GM19438 (cell line): ENCODE results near the gene ETV6.
"Not testable (repeated sequence)": the region's sequence is repeated elsewhere in the genome, so short reads cannot be mapped to it uniquely, and the experiment has no call there.

Source experiments
- ATAC-seq: cut with Tn5 transposase; IDR thresholded peaks from one replicate; pipeline ENCODE4 v1.9.1; 2021; ENCODE audit warnings: low read depth; ENCODE audit not compliant: unreplicated experiment

The ETV6 gene

DNA sequence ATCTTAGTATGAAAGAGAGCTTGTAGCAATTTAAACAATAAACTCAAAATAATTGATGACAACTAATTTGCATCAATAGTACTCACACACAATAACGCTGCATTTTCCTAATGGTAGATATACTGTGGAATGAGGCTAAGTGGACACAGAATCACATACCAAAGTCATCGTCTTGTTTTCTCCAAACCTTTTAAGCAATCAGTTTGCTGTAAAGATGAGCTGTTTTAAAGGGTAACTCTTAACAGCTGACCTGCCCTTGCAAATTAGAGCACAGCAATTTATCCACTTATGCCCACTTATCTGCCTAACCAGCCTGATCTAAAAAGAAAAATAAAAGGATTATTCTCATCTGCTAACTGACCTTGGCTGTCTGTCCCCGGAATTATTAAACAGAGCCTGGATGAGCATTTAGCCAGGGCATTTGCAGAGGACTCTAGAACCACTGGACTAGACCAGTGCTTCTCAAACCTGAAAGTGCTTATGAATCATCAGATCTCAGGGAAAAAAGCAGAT lies 247.0 kb downstream of the ETV6 start:
- no peak for ATAC-seq

- ATAC-seq, result no peak
Measured at GRCh38 chr12:11897923-11898322, 248.4 kb downstream of the ETV6 start.

DNA sequence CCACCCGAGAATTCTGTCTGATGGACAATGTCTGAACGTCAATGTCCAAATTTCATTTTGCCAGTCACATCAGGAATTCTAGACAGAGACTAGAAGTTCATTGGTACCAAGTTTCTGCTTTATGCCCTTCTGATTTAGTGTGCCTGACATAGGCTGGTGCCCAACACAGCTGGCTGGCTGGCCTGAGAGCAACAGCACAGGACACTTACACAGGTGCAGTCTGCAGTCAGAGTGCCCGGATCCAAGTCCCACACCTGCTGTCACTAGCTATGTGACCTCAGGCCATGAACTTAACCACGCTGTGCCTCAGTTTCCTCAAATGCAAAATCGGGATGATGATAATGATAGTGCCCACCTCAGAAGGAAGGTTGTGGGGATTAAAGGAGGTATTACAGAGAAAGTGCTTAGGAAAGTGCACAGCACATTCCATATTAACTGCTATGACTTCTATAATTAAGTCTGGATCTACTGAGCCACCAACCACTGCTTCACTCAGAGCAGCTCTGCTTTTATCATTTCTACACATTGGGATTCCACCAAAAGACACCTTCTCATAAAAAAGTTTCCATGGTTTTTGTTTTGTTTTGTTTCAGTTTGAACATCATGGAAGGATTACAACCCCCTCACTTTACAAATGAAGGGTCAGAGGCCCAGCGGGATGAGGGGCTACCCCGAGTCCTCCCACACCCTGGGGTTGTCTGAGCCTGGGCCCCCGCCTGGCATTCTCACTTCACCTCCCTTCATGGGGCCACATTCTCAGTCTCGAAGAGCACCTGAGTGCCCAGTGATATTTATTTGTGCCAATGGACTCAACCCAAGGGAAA lies 252.4 kb downstream of the ETV6 start:
- ATAC-seq, result no peak

DNA sequence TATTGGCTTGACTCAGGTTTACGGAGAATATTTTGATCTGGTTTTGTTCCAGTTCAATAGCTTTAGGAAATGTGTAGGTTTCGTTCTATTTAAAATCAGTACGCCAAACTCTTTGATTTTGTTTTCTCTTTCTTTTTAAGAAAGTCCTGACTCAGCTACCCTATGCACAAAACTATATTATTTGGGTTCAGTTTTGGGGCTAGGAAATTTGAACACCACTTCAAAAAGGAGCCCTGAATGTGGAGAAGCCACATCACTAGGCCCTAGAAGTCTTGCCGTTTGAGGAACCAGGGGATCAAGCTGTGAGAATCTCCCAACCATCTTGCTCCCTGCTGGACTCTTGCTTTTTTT lies 253.0 kb downstream of the ETV6 start:
- ATAC-seq, result no peak

DNA sequence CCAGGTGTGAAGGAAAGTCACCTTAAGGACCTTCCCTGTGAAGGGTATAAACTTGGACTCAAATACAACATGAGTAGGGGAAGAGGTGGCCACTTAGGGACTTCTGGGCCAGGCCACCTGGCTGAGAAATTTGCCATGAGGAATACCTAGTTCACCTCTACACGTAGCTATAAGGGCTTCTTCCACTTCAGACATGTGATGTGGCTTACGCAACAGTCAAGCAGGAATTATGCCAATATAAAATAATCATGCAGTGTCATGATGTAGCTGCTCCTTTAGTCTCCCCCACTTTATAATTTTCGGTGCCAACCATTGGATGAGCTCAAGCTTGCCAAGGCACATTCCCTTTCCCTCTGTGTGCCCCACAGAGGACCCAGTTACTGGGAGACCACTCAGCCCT lies 254.7 kb downstream of the ETV6 start:
- ATAC-seq, result no peak

DNA sequence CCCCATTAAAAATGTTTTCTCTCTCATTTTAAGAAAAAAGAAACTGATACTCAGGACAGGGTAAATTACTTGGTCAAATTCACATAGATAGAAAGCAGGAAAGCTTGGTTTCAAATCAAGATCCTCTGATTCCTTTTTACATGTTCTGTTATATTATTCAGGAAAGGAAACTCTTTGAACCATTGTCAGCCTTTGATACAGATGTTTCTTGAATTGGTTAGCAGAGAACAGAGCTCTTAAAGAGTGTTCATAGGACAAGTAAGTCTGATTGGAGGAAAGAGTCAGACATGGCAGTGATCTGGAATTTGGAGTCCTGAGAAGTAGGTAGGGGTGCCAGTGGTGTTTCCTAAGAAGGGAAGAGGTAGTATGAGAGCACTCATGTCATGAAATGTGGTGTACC lies 256.1 kb downstream of the ETV6 start:
- ATAC-seq, result no peak

- no peak for ATAC-seq
Measured at GRCh38 chr12:11906286-11906935, 256.9 kb downstream of the ETV6 start.

DNA sequence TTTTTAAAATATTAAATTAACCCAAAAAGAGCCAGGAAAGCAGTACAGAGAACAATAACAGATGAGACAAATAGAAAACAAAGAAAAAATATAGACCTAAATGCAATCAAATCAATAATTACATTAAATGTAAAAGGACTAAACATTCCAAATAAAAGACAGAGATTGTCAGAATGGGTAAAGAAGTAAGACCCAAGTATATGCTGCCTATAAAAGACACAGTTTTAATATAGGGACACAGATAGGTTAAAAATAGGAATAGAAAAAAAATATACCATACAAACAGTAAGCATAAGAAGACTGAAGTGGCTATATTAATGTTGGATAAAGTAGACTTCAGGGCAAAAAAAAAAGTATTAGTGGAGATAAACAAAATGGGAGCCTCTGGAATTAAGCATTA lies 258.2 kb downstream of the ETV6 start:
- ATAC-seq, result no peak

DNA sequence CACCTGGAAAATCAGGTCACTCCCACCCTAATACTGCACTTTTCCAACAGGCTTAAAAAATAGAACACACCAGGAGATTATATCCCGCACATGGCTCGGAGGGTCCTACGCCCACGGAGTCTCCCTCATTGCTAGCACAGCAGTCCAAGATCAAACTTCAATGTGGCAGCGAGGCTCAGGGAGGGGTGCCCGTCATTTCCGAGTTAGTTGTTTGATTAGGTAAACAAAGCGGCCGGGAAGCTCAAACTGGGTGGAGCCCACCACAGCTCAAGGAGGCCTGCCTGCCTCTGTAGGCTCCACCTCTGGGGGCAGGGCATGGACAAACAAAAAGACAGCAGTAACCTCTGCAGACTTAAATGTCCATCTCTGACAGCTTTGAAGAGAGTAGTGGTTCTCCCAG lies 259.9 kb downstream of the ETV6 start:
- not testable (repeated sequence) for ATAC-seq

DNA sequence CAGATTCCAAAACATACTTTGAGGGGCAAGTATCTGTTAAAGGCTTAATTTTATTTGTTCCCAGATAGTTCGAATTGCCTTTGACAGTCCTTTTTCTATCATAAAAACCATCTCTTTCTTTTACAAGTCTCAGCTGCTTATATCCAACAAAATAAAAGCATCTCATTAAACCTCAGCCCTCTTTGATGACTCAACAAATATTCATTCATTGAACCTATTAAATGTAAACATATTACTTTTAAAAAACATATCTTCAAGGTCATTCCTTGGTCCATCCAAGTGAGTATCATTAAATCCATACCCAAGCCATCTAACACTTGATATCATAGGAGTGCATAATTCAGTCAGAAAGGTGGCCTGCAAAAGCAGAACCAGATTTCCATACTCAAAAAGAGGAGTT lies 266.6 kb downstream of the ETV6 start:
- ATAC-seq, result no peak

DNA sequence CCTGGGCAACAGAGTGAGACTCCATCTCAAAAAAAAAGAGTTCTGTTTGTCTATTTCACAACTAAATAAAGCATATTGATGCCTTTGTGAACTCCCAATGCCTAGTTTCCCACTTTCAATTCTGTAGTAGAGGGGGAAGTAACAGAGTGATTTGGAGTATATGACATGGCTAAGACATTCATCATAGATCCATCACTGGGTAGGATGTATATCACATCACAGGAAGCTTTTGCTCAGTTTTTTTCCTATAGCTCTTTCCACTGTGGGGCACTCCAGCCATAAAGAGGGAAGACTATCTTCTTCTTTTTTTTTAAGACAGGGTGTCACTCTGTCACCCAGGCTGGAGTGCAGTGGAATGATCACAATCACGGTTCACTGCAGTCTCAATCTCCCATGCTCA lies 267.3 kb downstream of the ETV6 start:
- no peak for ATAC-seq

GRCh38 chr12:11917501-11917900 lies 268.0 kb downstream of the ETV6 start:
- ATAC-seq, result no peak

- no peak for ATAC-seq
Measured at GRCh38 chr12:11920231-11920630, 270.8 kb downstream of the ETV6 start.

DNA sequence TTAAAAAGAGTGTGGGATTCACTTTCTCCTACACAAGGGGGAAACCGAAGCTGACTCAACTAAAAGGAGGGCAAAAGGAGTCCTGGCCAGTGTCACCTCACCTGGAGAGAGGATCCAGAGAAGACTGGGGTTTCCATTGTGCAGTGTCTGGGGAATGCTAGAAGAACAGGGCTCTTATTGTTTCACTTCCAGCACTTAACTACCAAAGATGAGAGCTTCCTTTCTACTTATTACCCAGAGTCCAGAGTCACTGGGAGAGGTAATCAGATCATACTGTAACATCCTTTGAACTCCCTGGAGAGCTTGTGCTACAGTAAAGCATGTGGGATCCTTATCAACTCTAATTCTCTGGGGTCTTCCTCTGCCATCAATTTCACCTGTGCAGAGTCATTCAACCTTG lies 272.9 kb downstream of the ETV6 start:
- ATAC-seq, result no peak

DNA sequence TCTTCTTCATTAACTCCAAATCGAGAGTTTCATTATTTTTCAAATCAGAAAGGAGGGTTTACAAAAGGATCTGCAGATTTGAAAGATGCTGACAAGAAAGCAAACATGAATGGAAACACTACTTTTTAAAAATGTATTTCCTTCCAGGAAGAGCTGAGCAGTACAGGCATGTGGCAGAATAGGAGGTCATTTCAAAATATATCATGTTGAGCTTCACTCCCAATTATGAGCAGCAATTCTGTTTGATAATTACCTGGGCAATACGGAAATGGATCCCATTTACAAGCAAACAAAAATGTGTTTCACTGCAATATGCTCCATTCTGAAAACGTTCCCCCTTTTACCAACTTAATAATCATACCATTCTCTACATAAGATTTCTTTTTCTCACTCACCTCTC lies 273.6 kb downstream of the ETV6 start:
- ATAC-seq, result no peak

GRCh38 chr12:11927286-11927935 lies 277.9 kb downstream of the ETV6 start:
- ATAC-seq, result no peak

DNA sequence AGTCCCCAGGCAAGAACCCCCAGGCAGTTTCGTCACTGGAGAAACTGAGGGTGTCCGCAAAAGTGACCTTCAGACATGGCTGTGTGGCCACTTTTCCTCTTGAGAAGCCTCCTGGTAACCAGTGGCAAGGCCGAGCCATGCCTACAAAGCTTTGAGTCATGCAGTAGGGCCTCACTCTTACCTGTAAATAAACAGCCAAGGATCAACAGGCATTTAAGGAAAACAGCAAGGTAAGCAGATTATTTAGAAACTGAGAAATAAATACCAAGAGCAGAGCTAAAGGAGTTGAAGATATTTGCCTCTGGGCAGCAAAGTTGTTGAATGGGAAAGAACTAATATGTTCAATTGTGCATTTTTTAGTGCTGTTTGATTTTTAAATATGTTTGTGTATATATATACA lies 280.2 kb downstream of the ETV6 start:
- ATAC-seq, result no peak

DNA sequence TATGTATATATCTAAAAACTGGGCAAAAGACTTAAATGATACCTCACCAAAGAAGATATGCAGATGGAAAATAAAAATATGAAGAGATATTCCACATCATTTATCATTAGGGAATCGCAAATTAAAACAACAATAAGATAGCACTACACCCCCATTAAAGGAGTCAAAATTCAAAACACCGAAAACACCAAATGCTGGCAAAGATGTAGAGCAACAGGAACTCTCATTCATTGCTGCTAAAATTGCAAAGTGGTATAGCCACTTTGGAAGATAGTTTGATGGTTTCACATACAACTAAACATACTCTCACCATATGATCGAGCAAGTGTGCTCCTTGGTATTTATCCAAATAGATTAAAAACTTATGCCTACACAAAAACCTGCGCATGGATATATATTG lies 289.7 kb downstream of the ETV6 start:
- no peak for ATAC-seq

- no peak for ATAC-seq
Measured at GRCh38 chr12:11941606-11942337, 292.3 kb downstream of the ETV6 start.

DNA sequence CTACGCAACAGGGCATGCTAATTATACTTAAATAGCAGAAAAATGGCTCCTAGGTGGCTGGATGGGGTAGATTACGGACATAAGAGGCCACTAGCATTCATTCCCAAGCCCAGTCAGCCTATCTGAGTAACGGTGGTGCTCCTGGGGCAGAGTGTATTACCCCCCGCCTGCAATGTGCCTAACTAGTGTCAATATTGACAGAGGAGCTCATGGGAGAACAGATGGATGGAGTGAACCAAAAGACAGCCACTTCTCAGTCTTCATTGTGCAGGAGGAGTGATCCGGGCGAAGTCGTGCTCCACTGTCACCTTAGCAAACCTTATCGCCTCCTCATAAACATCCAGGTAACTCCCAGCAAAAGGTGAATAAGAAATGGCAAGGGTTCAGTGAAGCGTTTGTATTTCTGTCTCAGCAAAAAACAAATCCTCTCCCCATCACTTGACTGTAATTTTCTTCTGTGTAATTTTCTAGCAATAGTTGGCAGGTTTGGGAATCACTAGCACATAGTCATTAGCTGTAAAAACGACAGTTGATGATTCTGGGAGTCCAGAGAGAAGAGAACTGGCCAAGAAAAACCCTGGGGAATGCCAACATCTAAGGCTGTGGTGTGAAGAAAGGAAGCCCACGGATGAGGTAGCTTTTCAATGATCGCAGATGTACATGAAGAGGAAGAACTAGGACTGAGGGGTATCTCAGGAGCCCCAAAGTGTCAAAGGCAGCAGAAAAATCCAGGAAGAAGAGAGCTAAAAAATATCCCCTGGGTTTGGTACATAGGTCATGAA lies 294.6 kb downstream of the ETV6 start:
- ATAC-seq, result no peak
